NB4 (cell line): Measurements from ENCODE around the gene HUS1.

Source experiments
- MYC ChIP-seq: IDR thresholded peaks from 2 replicates; pipeline ENCODE4 v1.6.1; 2011; ENCODE audit warnings: low read depth, low read length
- POLR2A ChIP-seq: IDR thresholded peaks from 2 replicates; pipeline ENCODE4 v1.6.1; 2011; ENCODE audit warnings: mild to moderate bottlenecking; ENCODE audit not compliant: insufficient read length; ENCODE audit errors: extremely low read depth
- TF ChIP-seq, protein P1 (sequence below): IDR thresholded peaks from one replicate; pipeline ENCODE4 v1.5.1; 2012; ENCODE audit warnings: low read depth, low read length
- TF ChIP-seq, protein P2 (sequence below): IDR thresholded peaks from 2 replicates; pipeline ENCODE4 v1.6.1; 2011; ENCODE audit warnings: low read depth, low read length

DNA sequence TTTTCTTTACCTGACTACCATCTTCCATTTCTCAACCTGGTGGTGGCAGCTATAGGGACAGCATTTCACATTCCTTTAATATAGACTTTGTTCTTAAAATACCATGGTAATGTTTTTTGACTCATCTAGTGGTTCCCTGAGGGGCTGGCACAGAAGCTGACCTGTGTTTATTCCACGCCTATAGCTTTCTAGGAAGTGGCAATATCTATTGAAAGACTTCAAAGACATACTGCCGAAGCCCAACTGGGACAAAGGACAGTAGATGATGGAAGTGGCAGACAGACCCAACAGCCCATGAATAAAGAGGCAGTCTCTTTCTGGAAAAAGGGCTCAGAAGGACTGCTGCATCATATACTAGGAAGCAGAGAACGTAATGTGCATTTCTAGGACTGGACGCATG lies 38.3 kb upstream of the HUS1 start:
- TF ChIP-seq, protein P1, sequence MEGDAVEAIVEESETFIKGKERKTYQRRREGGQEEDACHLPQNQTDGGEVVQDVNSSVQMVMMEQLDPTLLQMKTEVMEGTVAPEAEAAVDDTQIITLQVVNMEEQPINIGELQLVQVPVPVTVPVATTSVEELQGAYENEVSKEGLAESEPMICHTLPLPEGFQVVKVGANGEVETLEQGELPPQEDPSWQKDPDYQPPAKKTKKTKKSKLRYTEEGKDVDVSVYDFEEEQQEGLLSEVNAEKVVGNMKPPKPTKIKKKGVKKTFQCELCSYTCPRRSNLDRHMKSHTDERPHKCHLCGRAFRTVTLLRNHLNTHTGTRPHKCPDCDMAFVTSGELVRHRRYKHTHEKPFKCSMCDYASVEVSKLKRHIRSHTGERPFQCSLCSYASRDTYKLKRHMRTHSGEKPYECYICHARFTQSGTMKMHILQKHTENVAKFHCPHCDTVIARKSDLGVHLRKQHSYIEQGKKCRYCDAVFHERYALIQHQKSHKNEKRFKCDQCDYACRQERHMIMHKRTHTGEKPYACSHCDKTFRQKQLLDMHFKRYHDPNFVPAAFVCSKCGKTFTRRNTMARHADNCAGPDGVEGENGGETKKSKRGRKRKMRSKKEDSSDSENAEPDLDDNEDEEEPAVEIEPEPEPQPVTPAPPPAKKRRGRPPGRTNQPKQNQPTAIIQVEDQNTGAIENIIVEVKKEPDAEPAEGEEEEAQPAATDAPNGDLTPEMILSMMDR: no peak
- TF ChIP-seq POLR2A (no peak), MYC (no peak)
- TF ChIP-seq, protein P2, sequence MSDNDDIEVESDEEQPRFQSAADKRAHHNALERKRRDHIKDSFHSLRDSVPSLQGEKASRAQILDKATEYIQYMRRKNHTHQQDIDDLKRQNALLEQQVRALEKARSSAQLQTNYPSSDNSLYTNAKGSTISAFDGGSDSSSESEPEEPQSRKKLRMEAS: no peak
